NCI-H1048 (cell line): ENCODE data around the gene MORC3.

Source experiments
- DNase-seq: peaks from one replicate; lab custom pipeline; 2025; lab: John Stamatoyannopoulos, UW

The MORC3 gene

GRCh38 chr21:36423771-36424433 lies 103.9 kb downstream of the MORC3 start:
- DNase-seq: no peak

DNA sequence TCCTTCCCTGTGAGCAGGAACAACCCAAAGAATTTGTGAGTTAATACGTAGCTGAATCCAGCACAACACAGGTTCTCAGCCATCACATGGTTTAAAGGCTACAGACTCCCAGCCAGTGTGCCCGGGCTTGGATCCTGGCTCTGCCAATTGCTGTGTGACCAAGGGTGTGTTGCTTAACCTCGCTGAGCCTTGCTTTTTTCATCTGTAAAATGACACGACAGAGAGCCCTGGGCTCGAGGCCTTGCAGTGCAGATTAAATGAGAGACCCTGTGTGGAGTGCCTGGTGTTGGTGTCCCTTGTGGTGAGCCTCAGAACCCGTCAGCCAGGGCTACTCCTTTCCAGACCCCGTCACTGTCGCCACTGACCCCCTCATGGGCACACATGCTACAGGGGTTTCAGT lies 104.6 kb downstream of the MORC3 start:
- DNase-seq: no peak

GRCh38 chr21:36425286-36425685 lies 105.3 kb downstream of the MORC3 start:
- DNase-seq: no peak
